HepG2 (cell line): Measurements from ENCODE around the gene COBLL1. TPM values are rescaled to one million over a fixed set of nuclear protein-coding genes. Genes with fewer than 3 reads are reported as not detected.

Experiments
- CSRNP1 ChIP-seq: sonication (generic); formaldehyde crosslinking; IDR thresholded peaks from 2 replicates; pipeline ENCODE4 v1.8.1; 2023; ENCODE audit warnings: mild to moderate bottlenecking, missing genetic modification reagents
- DNMT3B ChIP-seq: conservative IDR thresholded peaks from 2 replicates; pipeline ENCODE4 v1.6.1; 2016; ENCODE audit warnings: missing biosample characterization, control low read depth
- GLMP ChIP-seq: sonication (generic); formaldehyde crosslinking; IDR thresholded peaks from 2 replicates; pipeline ENCODE4 v1.9.0; 2021; ENCODE audit warnings: missing genetic modification reagents, mild to moderate bottlenecking, borderline replicate concordance
- HNF1A ChIP-seq, 2 experiments: sonication (generic) in 1 of 2; formaldehyde crosslinking in 1 of 2; IDR thresholded peaks; 2 replicates each; pipeline versions ENCODE4 v1.4.0 to v1.6.1; 2016 to 2020; ENCODE audit warnings: borderline replicate concordance in 1 of 2, low read depth in 1 of 2, mild to moderate bottlenecking in 1 of 2, missing genetic modification reagents in 1 of 2
- NFAT5 ChIP-seq: sonication (generic); formaldehyde crosslinking; IDR thresholded peaks from 2 replicates; pipeline ENCODE4 v1.4.0; 2020; ENCODE audit warnings: missing genetic modification reagents
- POGZ ChIP-seq: sonication (generic); formaldehyde crosslinking; IDR thresholded peaks from 2 replicates; pipeline ENCODE4 v1.4.0; 2020; ENCODE audit warnings: mild to moderate bottlenecking, missing genetic modification reagents
- RNF219 ChIP-seq: sonication (generic); formaldehyde crosslinking; IDR thresholded peaks from 2 replicates; pipeline ENCODE4 v1.5.0; 2020; ENCODE audit warnings: mild to moderate bottlenecking, missing genetic modification reagents
- ZNF503 ChIP-seq: sonication (generic); formaldehyde crosslinking; IDR thresholded peaks from 2 replicates; pipeline ENCODE4 v1.4.0; 2020; ENCODE audit warnings: missing genetic modification reagents
- ZNF550 ChIP-seq: sonication (generic); formaldehyde crosslinking; IDR thresholded peaks from 2 replicates; pipeline ENCODE4 v1.4.0; 2020; ENCODE audit warnings: mild to moderate bottlenecking, missing genetic modification reagents, borderline replicate concordance
- polyA plus RNA-seq, 8 experiments: library from polyadenylated mRNA; depleted of rRNA in 3 of 8; stranded (reverse) in 7 of 8; unstranded in 1 of 8; fragments of >200 nt; fragmentation: Illumina TruSeq in 4 of 8; extraction: Trizol in 4 of 8; gene quantifications; 2 replicates each; pipeline versions ENCODE4 v1.2.1 to v1.2.3, GENCODE V29; 2011 to 2016; ENCODE audit warnings: low read depth in 4 of 8, missing spikeins in 1 of 8, mixed read lengths in 1 of 8; ENCODE audit not compliant: insufficient read depth in 1 of 8
- total RNA-seq, 5 experiments: library from RNA; depleted of rRNA; stranded (reverse); fragments of >200 nt; fragmentation: Illumina TruSeq; extraction: Trizol; gene quantifications; 2 replicates each; pipeline ENCODE4 v1.2.3, GENCODE V29; 2016; ENCODE audit warnings: low read depth in 1 of 5

COBLL1 gene
- total and polyA plus RNA-seq, 2 of the 13 experiments (the other 11 are each of a cell fraction or from before 2014, with no cell fraction given), result 32.6 to 86.8 TPM

- TF ChIP-seq POGZ, result peak; percentile 98
- TF ChIP-seq NFAT5 (CRISPR knock-in tag), result no peak
- no peak for TF ChIP-seq GLMP (CRISPR knock-in tag)
- TF ChIP-seq RNF219 (CRISPR knock-in tag), result no peak
- peak; percentile 60; the same call in 1 of the 2 replicates for TF ChIP-seq HNF1A (IDR thresholded peaks at IDR 0.05; ENCODE audit: low read depth)
- peak; percentile 77; the same call in 1 of the 2 replicates for TF ChIP-seq HNF1A (CRISPR knock-in tag; IDR thresholded peaks at IDR 0.05; ENCODE audit: borderline replicate concordance)
- no peak for TF ChIP-seq ZNF550
- no peak for TF ChIP-seq DNMT3B (CRISPR knock-in tag)
- no peak for TF ChIP-seq CSRNP1 (CRISPR knock-in tag)
- peak; percentile 70; the same call in 1 of the 2 replicates for TF ChIP-seq ZNF503 (CRISPR knock-in tag)
Measured at GRCh38 chr2:164887434-164888144, 46.0 kb upstream of the COBLL1 start (continued).
